ENCODE data around the gene AFMID. TPM values are rescaled to one million over a fixed set of nuclear protein-coding genes. Genes with fewer than 3 reads are reported as not detected.

AFMID gene
- total and polyA plus RNA-seq, 2 of the 13 experiments (the other 11 are each of a cell fraction or from before 2014, with no cell fraction given), result 249 to 270 TPM

DNA sequence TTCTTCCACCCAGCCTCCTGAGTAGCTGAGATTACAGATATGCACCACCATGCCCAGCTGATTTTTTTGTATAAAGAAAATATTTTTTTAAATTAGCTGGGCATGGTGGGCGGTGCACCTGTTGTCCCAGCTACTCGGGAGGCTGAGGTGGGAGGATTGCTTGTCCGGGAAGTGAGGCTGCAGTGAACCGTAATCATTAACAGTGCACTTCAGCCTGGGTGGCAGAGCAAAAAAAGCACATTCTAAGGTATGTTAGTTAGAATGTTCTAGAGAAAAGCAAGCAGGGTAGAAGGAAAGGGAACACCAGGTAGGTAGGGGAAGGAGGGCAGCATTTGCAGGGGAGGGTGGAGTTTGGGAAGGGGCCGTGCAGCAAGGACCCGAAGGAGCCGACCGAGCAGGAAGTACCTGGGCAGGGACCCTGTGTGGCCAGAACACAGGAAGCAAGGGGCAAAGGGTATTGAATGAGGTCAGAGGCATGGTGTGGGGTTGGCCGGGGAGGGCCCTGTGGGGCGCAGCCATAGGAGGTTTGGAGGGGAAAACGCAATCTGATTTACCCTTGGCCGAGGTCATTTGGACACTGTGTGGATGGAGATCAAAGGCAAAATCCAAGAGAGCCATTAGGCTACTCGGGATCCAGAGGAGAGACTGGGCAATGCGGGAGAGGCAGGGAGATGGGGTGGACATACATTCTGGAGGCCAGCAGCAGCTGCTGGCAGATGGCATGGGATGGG is 38.7 kb upstream of the AFMID start (continued):
- TF ChIP-seq KIAA2018 (CRISPR knock-in tag; IDR thresholded peaks at IDR 0.05; ENCODE audit: borderline replicate concordance) (no peak), CCDC6 (CRISPR knock-in tag; IDR thresholded peaks at IDR 0.05) (no peak), ZNF616 (CRISPR knock-in tag; IDR thresholded peaks at IDR 0.05; ENCODE audit: low read depth) (0 out of 2 replicates have a peak, but pooled peaks have one; percentile 39), KLF11 (CRISPR knock-in tag; IDR thresholded peaks at IDR 0.05) (no peak), ARNT2 (CRISPR knock-in tag; IDR thresholded peaks at IDR 0.05; ENCODE audit: low read depth) (no peak), SP1 (IDR thresholded peaks at IDR 0.05) (no peak), SP1 (CRISPR knock-in tag; IDR thresholded peaks at IDR 0.05) (0 out of 2 replicates have a peak, but pooled peaks have one; percentile 11), ZNF570 (CRISPR knock-in tag; IDR thresholded peaks at IDR 0.05; ENCODE audit: borderline replicate concordance) (no peak), HNF4A (CRISPR knock-in tag; IDR thresholded peaks at IDR 0.05) (peak; percentile 60), ZBTB20 (CRISPR knock-in tag; IDR thresholded peaks at IDR 0.05; ENCODE audit: borderline replicate concordance, low read depth) (peak; percentile 72; the same call in 1 of the 2 replicates), ATF7-NPFF (CRISPR knock-in tag; IDR thresholded peaks at IDR 0.05; ENCODE audit: low read depth) (no peak), ZNF709 (CRISPR knock-in tag; IDR thresholded peaks at IDR 0.05) (no peak)
- TF ChIP-seq, protein P1, sequence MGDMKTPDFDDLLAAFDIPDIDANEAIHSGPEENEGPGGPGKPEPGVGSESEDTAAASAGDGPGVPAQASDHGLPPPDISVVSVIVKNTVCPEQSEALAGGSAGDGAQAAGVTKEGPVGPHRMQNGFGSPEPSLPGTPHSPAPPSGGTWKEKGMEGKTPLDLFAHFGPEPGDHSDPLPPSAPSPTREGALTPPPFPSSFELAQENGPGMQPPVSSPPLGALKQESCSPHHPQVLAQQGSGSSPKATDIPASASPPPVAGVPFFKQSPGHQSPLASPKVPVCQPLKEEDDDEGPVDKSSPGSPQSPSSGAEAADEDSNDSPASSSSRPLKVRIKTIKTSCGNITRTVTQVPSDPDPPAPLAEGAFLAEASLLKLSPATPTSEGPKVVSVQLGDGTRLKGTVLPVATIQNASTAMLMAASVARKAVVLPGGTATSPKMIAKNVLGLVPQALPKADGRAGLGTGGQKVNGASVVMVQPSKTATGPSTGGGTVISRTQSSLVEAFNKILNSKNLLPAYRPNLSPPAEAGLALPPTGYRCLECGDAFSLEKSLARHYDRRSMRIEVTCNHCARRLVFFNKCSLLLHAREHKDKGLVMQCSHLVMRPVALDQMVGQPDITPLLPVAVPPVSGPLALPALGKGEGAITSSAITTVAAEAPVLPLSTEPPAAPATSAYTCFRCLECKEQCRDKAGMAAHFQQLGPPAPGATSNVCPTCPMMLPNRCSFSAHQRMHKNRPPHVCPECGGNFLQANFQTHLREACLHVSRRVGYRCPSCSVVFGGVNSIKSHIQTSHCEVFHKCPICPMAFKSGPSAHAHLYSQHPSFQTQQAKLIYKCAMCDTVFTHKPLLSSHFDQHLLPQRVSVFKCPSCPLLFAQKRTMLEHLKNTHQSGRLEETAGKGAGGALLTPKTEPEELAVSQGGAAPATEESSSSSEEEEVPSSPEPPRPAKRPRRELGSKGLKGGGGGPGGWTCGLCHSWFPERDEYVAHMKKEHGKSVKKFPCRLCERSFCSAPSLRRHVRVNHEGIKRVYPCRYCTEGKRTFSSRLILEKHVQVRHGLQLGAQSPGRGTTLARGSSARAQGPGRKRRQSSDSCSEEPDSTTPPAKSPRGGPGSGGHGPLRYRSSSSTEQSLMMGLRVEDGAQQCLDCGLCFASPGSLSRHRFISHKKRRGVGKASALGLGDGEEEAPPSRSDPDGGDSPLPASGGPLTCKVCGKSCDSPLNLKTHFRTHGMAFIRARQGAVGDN (CRISPR knock-in tag; IDR thresholded peaks at IDR 0.05), result peak; percentile 86
- TF ChIP-seq, protein P2, sequence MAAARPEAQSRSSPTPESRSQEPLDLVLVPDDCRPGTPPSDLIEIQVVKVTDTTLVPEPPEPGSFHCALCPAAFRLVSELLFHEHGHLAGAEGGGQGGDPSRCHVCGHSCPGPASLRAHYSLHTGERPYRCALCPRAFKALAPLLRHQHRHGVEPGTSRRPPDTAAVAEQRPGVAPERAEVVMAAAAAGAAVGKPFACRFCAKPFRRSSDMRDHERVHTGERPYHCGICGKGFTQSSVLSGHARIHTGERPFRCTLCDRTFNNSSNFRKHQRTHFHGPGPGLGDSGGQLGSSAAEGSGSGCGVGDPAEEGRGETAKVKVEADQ (CRISPR knock-in tag; IDR thresholded peaks at IDR 0.05; ENCODE audit: borderline replicate concordance), result no peak

Data from HepG2 (cell line).